HFFc6 (cell line): ENCODE results near the gene MSI2. TPM values are rescaled to one million over a fixed set of nuclear protein-coding genes. Genes with fewer than 3 reads are reported as not detected.

Experiments
- DNase-seq: peaks from one replicate; pipeline ENCODE4 v3.0.0-alpha.2; 2018
- H3K27ac Mint-ChIP-seq: 2 replicates; pipeline ENCODE4 v1.8.0; 2020; ENCODE audit warnings: mild to moderate bottlenecking, mixed read lengths
- H3K27me3 Mint-ChIP-seq: 2 replicates; pipeline ENCODE4 v1.8.0; 2021; ENCODE audit warnings: mild to moderate bottlenecking, moderate library complexity, mixed read lengths; ENCODE audit not compliant: insufficient read depth
- H3K36me3 Mint-ChIP-seq: 2 replicates; pipeline ENCODE4 v1.8.0; 2021; ENCODE audit warnings: low read depth, mixed read lengths
- H3K4me1 Mint-ChIP-seq: 2 replicates; pipeline ENCODE4 v1.8.0; 2020; ENCODE audit warnings: low read depth, mixed read lengths
- H3K4me3 Mint-ChIP-seq: 2 replicates; pipeline ENCODE4 v1.8.0; 2020; ENCODE audit warnings: mild to moderate bottlenecking, moderate library complexity, mixed read lengths
- H3K9me3 Mint-ChIP-seq: 2 replicates; pipeline ENCODE4 v1.8.0; 2020; ENCODE audit warnings: mild to moderate bottlenecking, mixed read lengths
- CTCF ChIP-seq: fragments of 200-600 bp; sonication (generic); IDR thresholded peaks from 2 replicates; pipeline ENCODE4 v1.5.0; 2021; ENCODE audit warnings: antibody characterized with exemption, mild to moderate bottlenecking
- total RNA-seq, 6 experiments: library from RNA; stranded (reverse); fragmentation: NEBNext Ultra II Directional; extraction: Animal tissue kit (Norgen Biotek cat#: 25700); gene quantifications; 2 replicates in 1 of 6; 3 replicates in 5 of 6; pipeline ENCODE4 v1.2.3, GENCODE V29; 2021

The MSI2 gene
- total RNA-seq, 6 experiments from 2014 or later, result 53.5 to 71.7 (median 55.0) TPM

GRCh38 chr17:57257895-57258851, 1.9 kb downstream of the MSI2 start:
- Mint-ChIP-seq H3K27me3 (no peaks in the 10 kb centered on the region; the same call in 1 of the 2 replicates), H3K36me3 (peaks cover 17% of the 10 kb centered on the region), H3K9me3 (no peaks in the 10 kb centered on the region), H3K4me1 (peaks cover 35% of the 10 kb centered on the region), H3K27ac (peak overlapping the region; percentile 79; the same call in 1 of the 2 replicates), H3K4me3 (peak overlapping the region; percentile 96)
- no peak for DNase-seq
- no peak for TF ChIP-seq CTCF

- Mint-ChIP-seq H3K4me1 (peaks cover 45% of the 10 kb centered on the region), H3K36me3 (peaks cover 28% of the 10 kb centered on the region), H3K27me3 (no peaks in the 10 kb centered on the region; the same call in 1 of the 2 replicates), H3K9me3 (no peaks in the 10 kb centered on the region), H3K4me3 (no peak overlapping the region; the same call in 1 of the 2 replicates), H3K27ac (no peak overlapping the region)
- TF ChIP-seq CTCF, result no peak
- no peak for DNase-seq
Measured at GRCh38 chr17:57259306-57259705, 3.0 kb downstream of the MSI2 start.

- H3K36me3 Mint-ChIP-seq, result peaks cover 28% of the 10 kb centered on the region
- H3K27ac Mint-ChIP-seq, result no peak overlapping the region
- no peak overlapping the region for H3K4me3 Mint-ChIP-seq
- no peak for DNase-seq
- H3K9me3 Mint-ChIP-seq, result no peaks in the 10 kb centered on the region
- peaks cover 45% of the 10 kb centered on the region for H3K4me1 Mint-ChIP-seq
- no peaks in the 10 kb centered on the region; the same call in 1 of the 2 replicates for H3K27me3 Mint-ChIP-seq
- no peak for TF ChIP-seq CTCF
Measured at GRCh38 chr17:57259817-57260216, 3.5 kb downstream of the MSI2 start.

- H3K27me3 Mint-ChIP-seq, result no peaks in the 10 kb centered on the region; the same call in 1 of the 2 replicates
- H3K9me3 Mint-ChIP-seq, result no peaks in the 10 kb centered on the region
- peaks cover 33% of the 10 kb centered on the region for H3K36me3 Mint-ChIP-seq
- no peak for DNase-seq
- H3K27ac Mint-ChIP-seq, result no peak overlapping the region
- no peak overlapping the region for H3K4me3 Mint-ChIP-seq
- peaks cover 45% of the 10 kb centered on the region for H3K4me1 Mint-ChIP-seq
- TF ChIP-seq CTCF, result no peak
Measured at GRCh38 chr17:57260325-57261083, 4.2 kb downstream of the MSI2 start.

GRCh38 chr17:57261084-57261461, 4.8 kb downstream of the MSI2 start:
- no peaks in the 10 kb centered on the region for H3K9me3 Mint-ChIP-seq
- no peaks in the 10 kb centered on the region; the same call in 1 of the 2 replicates for H3K27me3 Mint-ChIP-seq
- H3K4me3 Mint-ChIP-seq, result no peak overlapping the region
- no peak for DNase-seq
- H3K27ac Mint-ChIP-seq, result no peak overlapping the region
- peaks cover 39% of the 10 kb centered on the region for H3K36me3 Mint-ChIP-seq
- H3K4me1 Mint-ChIP-seq, result peaks cover 42% of the 10 kb centered on the region
- no peak for TF ChIP-seq CTCF
